LNCaP clone FGC (cell line): ENCODE measurements around the gene MRAP.

Experiments
- DNase-seq: peaks from one replicate; pipeline ENCODE4 v3.0.0-alpha.2; 2011; ENCODE audit warnings: low read depth
- H3K4me3 ChIP-seq: 2 replicates; pipeline ENCODE4 v1.5.1; 2011; ENCODE audit warnings: mild to moderate bottlenecking, low read depth, low read length, control low read depth
- TF ChIP-seq, protein P1 (sequence below): IDR thresholded peaks from 2 replicates; pipeline ENCODE4 v1.5.1; 2012; ENCODE audit warnings: mild to moderate bottlenecking; ENCODE audit not compliant: control insufficient read depth, insufficient read depth; ENCODE audit errors: extremely low read depth

Gene MRAP

DNA sequence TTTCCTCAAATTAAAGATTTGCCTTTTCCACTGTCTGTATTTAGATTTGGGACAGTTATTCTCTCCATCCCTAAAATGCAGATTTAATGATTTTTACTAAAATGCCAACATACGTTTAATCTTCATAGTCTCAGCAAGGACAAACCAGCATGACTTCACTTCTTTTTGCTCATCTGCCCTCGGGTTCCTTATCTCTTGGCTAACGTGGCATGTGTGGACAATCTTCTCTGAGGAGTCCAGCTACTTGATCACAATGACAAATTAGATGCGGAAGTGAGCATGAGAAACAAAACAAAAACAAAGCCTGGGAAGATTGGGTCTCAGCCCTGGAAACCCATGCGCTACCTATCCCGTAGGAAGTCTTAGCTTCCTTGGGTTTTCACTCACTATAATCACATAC is 1.0 kb downstream of the MRAP start:
- TF ChIP-seq, protein P1, sequence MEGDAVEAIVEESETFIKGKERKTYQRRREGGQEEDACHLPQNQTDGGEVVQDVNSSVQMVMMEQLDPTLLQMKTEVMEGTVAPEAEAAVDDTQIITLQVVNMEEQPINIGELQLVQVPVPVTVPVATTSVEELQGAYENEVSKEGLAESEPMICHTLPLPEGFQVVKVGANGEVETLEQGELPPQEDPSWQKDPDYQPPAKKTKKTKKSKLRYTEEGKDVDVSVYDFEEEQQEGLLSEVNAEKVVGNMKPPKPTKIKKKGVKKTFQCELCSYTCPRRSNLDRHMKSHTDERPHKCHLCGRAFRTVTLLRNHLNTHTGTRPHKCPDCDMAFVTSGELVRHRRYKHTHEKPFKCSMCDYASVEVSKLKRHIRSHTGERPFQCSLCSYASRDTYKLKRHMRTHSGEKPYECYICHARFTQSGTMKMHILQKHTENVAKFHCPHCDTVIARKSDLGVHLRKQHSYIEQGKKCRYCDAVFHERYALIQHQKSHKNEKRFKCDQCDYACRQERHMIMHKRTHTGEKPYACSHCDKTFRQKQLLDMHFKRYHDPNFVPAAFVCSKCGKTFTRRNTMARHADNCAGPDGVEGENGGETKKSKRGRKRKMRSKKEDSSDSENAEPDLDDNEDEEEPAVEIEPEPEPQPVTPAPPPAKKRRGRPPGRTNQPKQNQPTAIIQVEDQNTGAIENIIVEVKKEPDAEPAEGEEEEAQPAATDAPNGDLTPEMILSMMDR, result no peak
- no peak for DNase-seq
- no peak overlapping the region for H3K4me3 ChIP-seq

DNA sequence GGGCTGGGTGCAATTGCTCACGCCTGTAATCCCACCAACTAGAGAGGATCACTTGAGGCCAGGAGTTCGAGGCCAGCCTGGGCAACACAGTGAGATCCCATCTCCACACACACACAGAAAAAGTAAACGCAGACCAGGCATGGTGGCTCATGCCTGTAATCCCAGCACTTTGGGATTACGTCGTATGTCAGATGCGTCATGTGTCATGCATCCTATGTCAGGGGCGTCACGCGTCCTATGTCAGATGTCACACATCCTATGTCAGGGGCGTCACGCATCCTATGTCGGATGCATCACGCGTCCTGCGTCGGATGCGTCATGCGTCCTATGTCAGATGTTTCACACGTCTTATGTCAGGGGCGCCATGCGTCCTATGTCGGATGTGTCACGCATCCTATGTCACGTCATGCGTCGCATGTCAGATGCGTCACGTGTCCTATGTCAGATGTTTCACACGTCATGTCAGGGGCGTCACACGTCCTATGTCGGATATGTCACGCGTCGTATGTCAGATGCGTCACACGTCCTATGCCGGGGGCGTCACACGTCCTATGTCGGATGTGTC is 1.5 kb downstream of the MRAP start:
- H3K4me3 ChIP-seq, result no peak overlapping the region
- no peak for DNase-seq
- TF ChIP-seq, protein P1, result no peak

DNA sequence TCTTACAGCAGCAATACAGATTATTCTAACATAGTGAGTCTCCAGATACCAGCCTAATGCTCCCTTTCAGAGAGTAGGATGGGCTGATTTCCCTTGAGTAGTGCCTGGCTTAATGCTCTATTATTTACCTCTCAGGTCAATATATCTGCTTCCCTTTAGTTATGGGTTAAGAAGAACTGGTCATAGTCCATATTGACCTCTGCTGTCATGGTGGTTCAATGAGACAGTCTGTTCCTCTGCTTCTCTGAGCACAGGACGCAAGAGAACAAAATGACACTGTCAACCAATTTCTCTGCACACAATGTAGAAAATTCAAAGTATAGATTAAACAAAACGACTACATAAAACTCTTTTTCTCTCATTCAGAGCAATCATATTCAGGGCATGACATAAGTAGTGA is 2.9 kb downstream of the MRAP start:
- H3K4me3 ChIP-seq, result no peak overlapping the region
- TF ChIP-seq, protein P1, result no peak
- DNase-seq, result no peak

DNA sequence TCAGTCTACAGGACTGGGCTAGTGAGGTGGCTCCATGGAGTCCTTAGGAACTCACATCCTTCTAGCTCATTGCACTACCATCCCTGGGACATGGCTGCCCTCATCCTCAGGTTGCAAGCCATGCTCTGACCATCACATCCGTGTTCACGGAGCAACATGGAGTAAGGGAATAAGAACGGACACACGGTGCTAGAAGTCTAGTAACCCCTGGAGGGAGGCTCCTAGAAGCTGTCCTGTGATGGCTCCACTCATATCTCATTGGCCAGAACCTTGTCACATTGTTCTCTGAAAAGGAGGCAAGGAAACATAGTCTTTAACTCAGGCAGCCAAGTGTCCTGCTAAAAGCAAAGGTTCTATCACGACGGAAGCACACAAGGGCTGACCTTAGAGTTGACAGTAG is 3.9 kb downstream of the MRAP start:
- DNase-seq, result no peak
- no peak overlapping the region for H3K4me3 ChIP-seq
- TF ChIP-seq, protein P1, result no peak

DNA sequence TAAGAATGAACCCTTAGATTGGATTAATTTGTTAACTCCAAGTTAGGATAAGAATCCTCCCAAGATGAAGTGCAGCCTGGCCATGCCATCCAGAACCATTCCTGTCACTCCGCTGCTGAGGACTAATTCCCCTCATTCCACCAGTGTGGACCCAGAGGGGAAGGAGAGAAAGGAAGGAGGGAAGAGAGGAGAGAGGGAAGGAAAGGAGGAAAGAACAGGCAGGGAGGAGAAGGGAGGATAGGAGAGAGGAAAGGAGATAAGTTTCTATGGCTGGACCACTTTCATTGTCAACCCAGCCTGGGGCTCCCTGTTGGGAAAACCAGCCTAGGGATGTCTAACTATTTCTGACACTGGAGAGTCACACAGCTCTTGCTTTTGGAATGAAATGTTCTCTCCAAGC is 4.7 kb downstream of the MRAP start:
- DNase-seq, result no peak
- H3K4me3 ChIP-seq, result no peak overlapping the region
- TF ChIP-seq, protein P1, result no peak

DNA sequence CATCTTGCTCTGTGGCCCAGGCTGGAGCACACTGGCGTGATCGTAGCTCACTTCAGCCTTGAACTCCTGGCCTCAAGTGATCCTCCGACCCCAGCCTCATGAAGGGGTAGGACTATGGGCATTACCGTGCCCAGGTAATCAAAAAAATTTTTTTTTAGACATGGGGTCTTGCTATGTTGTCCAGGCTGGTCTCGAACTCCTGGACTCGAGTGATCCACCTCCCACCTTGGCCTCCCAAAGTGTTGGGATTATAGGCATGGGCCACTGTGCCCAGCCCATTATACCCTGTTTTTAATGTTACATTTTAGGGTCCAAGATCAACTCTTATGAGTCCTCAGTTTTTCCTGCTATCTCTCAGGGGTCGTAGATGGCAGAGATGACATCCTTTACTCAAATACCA is 6.3 kb downstream of the MRAP start:
- DNase-seq, result no peak
- TF ChIP-seq, protein P1, result no peak
- no peak overlapping the region for H3K4me3 ChIP-seq
